GM23338 (cell line): ENCODE data around the gene RPS19BP1. TPM values are rescaled to one million over a fixed set of nuclear protein-coding genes. Genes with fewer than 3 reads are reported as not detected.

Source experiments
- CTCF ChIP-seq, 2 experiments: fragments of 200-600 bp in 1 of 2; sonication (generic) in 1 of 2; conservative IDR thresholded peaks; 2 replicates each; pipeline versions ENCODE4 v1.5.1 to v1.6.1; 2016 to 2017; ENCODE audit warnings: antibody characterized with exemption in 2 of 2, low read depth in 2 of 2, mild to moderate bottlenecking in 2 of 2, moderate library complexity in 1 of 2
- EZH2 ChIP-seq: fragments of 200-600 bp; sonication (generic); IDR thresholded peaks from one replicate; pipeline ENCODE4 v1.8.0; 2017; ENCODE audit warnings: antibody characterized with exemption, mild to moderate bottlenecking, low read depth; ENCODE audit not compliant: unreplicated experiment
- JUNB ChIP-seq: IDR thresholded peaks from one replicate; pipeline ENCODE4 v1.6.1; 2016; ENCODE audit warnings: antibody characterized with exemption; ENCODE audit not compliant: unreplicated experiment
- POLR2AphosphoS5 ChIP-seq: IDR thresholded peaks from 2 replicates; pipeline ENCODE4 v1.6.1; 2016; ENCODE audit warnings: antibody characterized with exemption, low read depth
- ZNF331 ChIP-seq: fragments of 250-450 bp; sonication (Bioruptor Pico); IDR thresholded peaks from 2 replicates; pipeline ENCODE4 v1.5.0; 2020; ENCODE audit warnings: low read depth, mild to moderate bottlenecking, moderate library complexity
- ZNF462 ChIP-seq: fragments of 250-450 bp; sonication (Bioruptor Pico); IDR thresholded peaks from 2 replicates; pipeline ENCODE4 v1.5.0; 2020; ENCODE audit warnings: mild to moderate bottlenecking, moderate library complexity
- polyA plus RNA-seq: library from polyadenylated mRNA; unstranded; fragments of >200 nt; fragmentation: Nextera tagmentation; extraction: Ambion mirVana; gene quantifications from 2 replicates; pipeline ENCODE4 v1.2.1, GENCODE V29; 2016
- total RNA-seq: library from RNA; depleted of rRNA; stranded (reverse); fragments of >200 nt; shearing (Covaris generic); gene quantifications from 2 replicates; pipeline ENCODE4 v1.2.3, GENCODE V29; 2014

RPS19BP1 gene
- total and polyA plus RNA-seq, 2 experiments from 2014 or later: 153 to 215 TPM

GRCh38 chr22:39489094-39490068, 43.2 kb downstream of the RPS19BP1 start (continued):
- TF ChIP-seq ZNF462 (CRISPR knock-in tag) (no peak), POLR2AphosphoS5 (no peak), CTCF (conservative IDR thresholded peaks at IDR 0.05; ENCODE audit: low read depth in 2 of 2) (no peak), EZH2 (no peak), JUNB (no peak), ZNF331 (no peak)
